A673 (cell line): ENCODE measurements around the gene UBE2R2.

Experiments used
- EZH2 ChIP-seq: fragments of 200-600 bp; sonication (generic); IDR thresholded peaks from 2 replicates; pipeline ENCODE4 v1.6.1; 2017; ENCODE audit warnings: borderline replicate concordance, low read depth, mild to moderate bottlenecking, mixed read lengths, antibody characterized with exemption, low read length; ENCODE audit not compliant: poor library complexity, severe bottlenecking
- TF ChIP-seq, protein P1 (sequence below): fragments of 300-800, 200-600 bp; sonication (generic); conservative IDR thresholded peaks from 2 replicates; pipeline ENCODE4 v1.5.1; 2017; ENCODE audit warnings: low read depth, mild to moderate bottlenecking, antibody characterized with exemption, low read length, moderate library complexity, mixed read lengths

- no peak for TF ChIP-seq EZH2
- TF ChIP-seq, protein P1, sequence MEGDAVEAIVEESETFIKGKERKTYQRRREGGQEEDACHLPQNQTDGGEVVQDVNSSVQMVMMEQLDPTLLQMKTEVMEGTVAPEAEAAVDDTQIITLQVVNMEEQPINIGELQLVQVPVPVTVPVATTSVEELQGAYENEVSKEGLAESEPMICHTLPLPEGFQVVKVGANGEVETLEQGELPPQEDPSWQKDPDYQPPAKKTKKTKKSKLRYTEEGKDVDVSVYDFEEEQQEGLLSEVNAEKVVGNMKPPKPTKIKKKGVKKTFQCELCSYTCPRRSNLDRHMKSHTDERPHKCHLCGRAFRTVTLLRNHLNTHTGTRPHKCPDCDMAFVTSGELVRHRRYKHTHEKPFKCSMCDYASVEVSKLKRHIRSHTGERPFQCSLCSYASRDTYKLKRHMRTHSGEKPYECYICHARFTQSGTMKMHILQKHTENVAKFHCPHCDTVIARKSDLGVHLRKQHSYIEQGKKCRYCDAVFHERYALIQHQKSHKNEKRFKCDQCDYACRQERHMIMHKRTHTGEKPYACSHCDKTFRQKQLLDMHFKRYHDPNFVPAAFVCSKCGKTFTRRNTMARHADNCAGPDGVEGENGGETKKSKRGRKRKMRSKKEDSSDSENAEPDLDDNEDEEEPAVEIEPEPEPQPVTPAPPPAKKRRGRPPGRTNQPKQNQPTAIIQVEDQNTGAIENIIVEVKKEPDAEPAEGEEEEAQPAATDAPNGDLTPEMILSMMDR, result no peak
These were observed 76.9 kb downstream of the UBE2R2 start for GRCh38 chr9:33893861-33894260.
